ENCODE data around the gene LYPD6B.

Gene LYPD6B

DNA sequence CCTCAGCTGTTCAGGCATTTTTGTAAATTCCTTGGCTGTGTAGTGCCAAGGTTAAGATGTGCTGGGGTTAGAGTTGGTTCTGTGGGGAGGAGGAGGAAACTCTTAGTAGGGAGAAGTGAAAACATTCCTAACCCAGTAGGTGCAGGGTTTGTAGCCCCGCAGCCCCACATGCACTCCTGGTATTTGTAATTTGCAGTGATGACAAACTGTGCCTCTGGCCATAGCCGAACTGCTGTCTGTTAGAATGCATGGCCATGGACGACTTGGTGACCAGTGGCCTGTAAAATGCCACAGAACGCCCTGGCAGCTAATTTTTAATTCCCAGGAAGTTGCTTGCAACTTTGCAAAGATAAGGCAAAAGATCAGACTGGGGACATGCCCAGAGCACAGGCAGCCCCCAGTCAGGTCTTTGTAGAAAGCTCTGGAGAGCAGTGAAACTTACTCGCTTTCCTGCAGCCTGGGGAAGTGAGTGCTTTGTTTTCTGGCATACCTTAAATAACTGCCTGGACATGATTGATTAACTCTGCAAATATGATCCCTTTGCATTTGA lies 38.4 kb downstream of the LYPD6B start:
- TF ChIP-seq, protein P1, sequence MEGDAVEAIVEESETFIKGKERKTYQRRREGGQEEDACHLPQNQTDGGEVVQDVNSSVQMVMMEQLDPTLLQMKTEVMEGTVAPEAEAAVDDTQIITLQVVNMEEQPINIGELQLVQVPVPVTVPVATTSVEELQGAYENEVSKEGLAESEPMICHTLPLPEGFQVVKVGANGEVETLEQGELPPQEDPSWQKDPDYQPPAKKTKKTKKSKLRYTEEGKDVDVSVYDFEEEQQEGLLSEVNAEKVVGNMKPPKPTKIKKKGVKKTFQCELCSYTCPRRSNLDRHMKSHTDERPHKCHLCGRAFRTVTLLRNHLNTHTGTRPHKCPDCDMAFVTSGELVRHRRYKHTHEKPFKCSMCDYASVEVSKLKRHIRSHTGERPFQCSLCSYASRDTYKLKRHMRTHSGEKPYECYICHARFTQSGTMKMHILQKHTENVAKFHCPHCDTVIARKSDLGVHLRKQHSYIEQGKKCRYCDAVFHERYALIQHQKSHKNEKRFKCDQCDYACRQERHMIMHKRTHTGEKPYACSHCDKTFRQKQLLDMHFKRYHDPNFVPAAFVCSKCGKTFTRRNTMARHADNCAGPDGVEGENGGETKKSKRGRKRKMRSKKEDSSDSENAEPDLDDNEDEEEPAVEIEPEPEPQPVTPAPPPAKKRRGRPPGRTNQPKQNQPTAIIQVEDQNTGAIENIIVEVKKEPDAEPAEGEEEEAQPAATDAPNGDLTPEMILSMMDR (conservative IDR thresholded peaks at IDR 0.05; ENCODE audit: control insufficient read depth, insufficient read depth, low read depth, low read length): no peak
- no peak overlapping the region for H3K4me3 ChIP-seq (ENCODE audit: control insufficient read depth, low read depth, low read length)
- no peak for DNase-seq (ENCODE audit: low read depth)

DNA sequence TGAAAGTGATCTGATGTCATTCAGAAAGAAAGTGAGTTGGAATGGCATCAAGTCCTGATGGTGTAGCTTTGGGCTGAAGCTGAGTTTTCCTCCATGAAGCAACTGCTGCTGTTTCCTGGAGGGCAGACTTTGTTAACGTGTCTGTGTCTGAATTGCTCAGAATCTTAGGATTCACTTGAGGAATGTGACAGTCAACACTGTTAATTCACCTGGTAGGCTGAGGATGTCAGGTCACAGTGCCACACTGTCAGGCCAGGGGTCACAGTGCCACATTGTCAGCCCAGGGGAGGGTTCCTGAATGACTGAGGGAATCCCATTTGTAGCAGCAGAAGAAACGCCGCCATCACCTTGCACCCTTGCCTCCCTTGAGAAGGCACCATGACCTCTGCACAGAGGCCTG lies 39.4 kb downstream of the LYPD6B start:
- no peak for DNase-seq (ENCODE audit: low read depth)
- no peak overlapping the region for H3K4me3 ChIP-seq (ENCODE audit: control insufficient read depth, low read depth, low read length)
- TF ChIP-seq, protein P1 (conservative IDR thresholded peaks at IDR 0.05; ENCODE audit: control insufficient read depth, insufficient read depth, low read depth, low read length): no peak

DNA sequence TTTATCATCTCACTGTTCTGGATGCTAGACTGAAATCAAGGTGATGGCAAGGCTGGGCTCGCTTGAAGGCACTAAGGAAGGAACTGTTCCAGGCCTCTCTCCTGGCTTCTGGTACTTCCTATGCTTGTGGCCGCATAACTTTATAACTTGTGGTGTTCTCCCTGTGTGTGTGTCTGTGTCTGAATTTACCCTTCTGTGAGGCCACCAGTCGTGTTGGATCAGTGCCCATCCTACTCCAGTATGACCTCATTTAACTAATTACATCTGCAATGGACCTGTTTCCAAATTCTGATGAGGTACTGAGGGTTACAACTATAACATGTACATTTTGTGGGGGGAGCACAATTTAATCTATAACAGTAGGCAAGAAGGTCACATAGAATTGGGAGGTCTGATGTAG lies 41.6 kb downstream of the LYPD6B start:
- no peak for DNase-seq (ENCODE audit: low read depth)
- H3K4me3 ChIP-seq (ENCODE audit: control insufficient read depth, low read depth, low read length): no peak overlapping the region
- TF ChIP-seq, protein P1 (conservative IDR thresholded peaks at IDR 0.05; ENCODE audit: control insufficient read depth, insufficient read depth, low read depth, low read length): no peak

DNA sequence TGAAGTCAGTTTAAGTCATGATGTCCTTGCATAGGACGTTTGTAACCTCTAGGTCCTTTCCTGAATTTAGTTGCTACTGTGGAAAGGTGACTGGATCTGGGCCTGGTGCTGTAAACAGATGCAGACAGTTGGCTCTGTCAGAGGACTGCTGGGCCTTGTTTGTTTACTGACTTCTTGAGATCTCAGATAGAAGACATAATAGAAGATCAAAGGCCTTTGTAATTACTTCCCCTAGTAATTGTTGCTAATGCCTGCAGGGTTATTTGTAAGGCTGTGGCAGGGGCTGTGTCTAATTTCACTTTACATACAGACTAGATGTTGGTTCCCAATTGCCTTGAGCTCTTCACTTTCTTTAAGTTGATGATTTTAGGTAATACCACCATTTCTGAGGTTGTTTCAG lies 42.5 kb downstream of the LYPD6B start:
- H3K4me3 ChIP-seq (ENCODE audit: control insufficient read depth, low read depth, low read length): no peak overlapping the region
- DNase-seq (ENCODE audit: low read depth): no peak
- TF ChIP-seq, protein P1 (conservative IDR thresholded peaks at IDR 0.05; ENCODE audit: control insufficient read depth, insufficient read depth, low read depth, low read length): no peak

DNA sequence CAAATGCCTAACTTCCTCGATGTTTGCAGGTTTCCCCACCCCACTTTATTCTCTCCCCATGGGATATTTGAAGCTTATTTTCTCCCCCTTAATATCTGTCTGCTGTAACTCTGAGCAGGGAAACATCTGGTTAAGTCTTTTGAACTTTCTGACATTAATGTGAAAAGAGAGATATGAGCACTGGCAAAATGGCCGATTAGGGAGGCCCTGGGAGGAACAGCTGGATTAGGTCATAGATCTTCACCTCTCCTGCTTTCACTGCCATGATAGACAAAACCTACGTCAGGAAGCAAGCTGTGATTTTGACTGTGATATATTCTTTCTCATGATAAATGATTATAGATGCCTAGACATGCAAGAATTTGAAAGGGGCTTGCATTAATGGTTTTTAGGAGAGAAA lies 43.6 kb downstream of the LYPD6B start:
- DNase-seq (ENCODE audit: low read depth): no peak
- H3K4me3 ChIP-seq (ENCODE audit: control insufficient read depth, low read depth, low read length): no peak overlapping the region
- TF ChIP-seq, protein P1 (conservative IDR thresholded peaks at IDR 0.05; ENCODE audit: control insufficient read depth, insufficient read depth, low read depth, low read length): no peak

DNA sequence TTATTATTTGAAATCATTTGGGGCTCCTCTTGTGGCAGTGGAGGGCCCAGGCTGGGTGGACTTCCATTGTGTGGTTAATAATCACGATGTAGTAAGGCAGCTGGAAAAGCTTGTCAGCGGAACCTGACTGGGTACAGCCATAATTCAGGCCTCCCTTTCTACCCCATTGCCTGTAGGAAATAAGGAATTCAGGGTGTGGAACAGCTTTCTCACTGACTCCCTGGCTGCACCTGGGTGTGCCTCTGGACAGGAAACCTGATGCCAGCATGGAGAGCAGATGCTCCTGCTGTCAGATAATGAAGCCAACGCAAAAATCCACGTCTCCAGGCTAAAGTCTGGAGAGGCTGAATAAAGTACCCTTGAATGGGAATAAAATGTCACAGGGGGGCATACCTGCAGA lies 44.2 kb downstream of the LYPD6B start:
- TF ChIP-seq, protein P1 (conservative IDR thresholded peaks at IDR 0.05; ENCODE audit: control insufficient read depth, insufficient read depth, low read depth, low read length): no peak
- DNase-seq (ENCODE audit: low read depth): no peak
- H3K4me3 ChIP-seq (ENCODE audit: control insufficient read depth, low read depth, low read length): no peak overlapping the region
